HAP-1 (cell line): Measurements from ENCODE around the gene SLC17A1.
"Not testable (repeated sequence)": the region's sequence is repeated elsewhere in the genome, so short reads cannot be mapped to it uniquely, and the experiment has no call there.

Experiments used
- DNase-seq, 2 experiments: peaks; one replicate each; pipeline ENCODE4 v3.0.0-alpha.2; 2016 to 2020; ENCODE audit warnings: low spot score in 2 of 2
- H3K27me3 ChIP-seq: fragments of 250-450 bp; sonication (Bioruptor Pico); 2 replicates; pipeline ENCODE4 v1.5.1; 2020; ENCODE audit warnings: low read depth, mild to moderate bottlenecking, moderate library complexity
- H3K36me3 ChIP-seq: fragments of 250-450 bp; sonication (Bioruptor Pico); replicated peaks from 2 replicates; pipeline ENCODE4 v1.5.1; 2020; ENCODE audit warnings: mild to moderate bottlenecking
- H3K4me1 ChIP-seq: fragments of 250-450 bp; sonication (Bioruptor Pico); 2 replicates; pipeline ENCODE4 v1.5.1; 2020; ENCODE audit warnings: mild to moderate bottlenecking
- H3K4me3 ChIP-seq: fragments of 250-450 bp; sonication (Bioruptor Pico); 2 replicates; pipeline ENCODE4 v1.5.1; 2020; ENCODE audit warnings: mild to moderate bottlenecking, moderate library complexity
- H3K9me3 ChIP-seq: fragments of 250-450 bp; sonication (Bioruptor Pico); 2 replicates; pipeline ENCODE4 v1.5.1; 2020; ENCODE audit warnings: mild to moderate bottlenecking, moderate library complexity
- in situ Hi-C: fragments of 300-500 bp; cut with MboI; formaldehyde crosslinking; loops from 3 replicates; pipeline ENCODE4 v1.14.3; 2020; ENCODE audit warnings: low sequenced_read_pairs, inconsistent platforms, mixed read lengths

The SLC17A1 gene

DNA sequence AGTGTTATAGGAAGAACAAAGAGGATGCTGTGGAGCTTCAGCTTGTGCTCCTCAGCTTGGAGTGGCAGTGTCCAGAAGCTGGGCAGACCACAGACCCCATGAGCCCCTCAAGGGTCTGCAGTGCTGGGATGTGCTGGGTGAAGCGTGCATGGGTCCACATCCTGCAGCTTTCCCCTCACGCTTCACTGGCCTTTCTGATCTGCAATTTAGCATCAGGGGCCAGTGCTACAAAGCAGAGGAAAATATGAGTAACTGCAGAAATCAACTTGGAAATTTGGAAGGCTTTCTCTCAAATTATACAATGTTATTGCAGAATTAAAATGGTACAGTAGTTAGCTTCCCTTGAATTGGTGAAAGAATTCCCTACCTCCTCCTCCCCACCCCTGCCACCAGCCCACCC, 67.2 kb downstream of the SLC17A1 start:
- no peaks in the 10 kb centered on the region for H3K4me1 ChIP-seq
- H3K4me3 ChIP-seq, result no peak overlapping the region
- no peaks in the 10 kb centered on the region for H3K9me3 ChIP-seq
- no peaks in the 10 kb centered on the region for H3K27me3 ChIP-seq
- DNase-seq, result no peak
- H3K36me3 ChIP-seq, result no peaks in the 10 kb centered on the region
- in situ Hi-C loops, result no loop called here

DNA sequence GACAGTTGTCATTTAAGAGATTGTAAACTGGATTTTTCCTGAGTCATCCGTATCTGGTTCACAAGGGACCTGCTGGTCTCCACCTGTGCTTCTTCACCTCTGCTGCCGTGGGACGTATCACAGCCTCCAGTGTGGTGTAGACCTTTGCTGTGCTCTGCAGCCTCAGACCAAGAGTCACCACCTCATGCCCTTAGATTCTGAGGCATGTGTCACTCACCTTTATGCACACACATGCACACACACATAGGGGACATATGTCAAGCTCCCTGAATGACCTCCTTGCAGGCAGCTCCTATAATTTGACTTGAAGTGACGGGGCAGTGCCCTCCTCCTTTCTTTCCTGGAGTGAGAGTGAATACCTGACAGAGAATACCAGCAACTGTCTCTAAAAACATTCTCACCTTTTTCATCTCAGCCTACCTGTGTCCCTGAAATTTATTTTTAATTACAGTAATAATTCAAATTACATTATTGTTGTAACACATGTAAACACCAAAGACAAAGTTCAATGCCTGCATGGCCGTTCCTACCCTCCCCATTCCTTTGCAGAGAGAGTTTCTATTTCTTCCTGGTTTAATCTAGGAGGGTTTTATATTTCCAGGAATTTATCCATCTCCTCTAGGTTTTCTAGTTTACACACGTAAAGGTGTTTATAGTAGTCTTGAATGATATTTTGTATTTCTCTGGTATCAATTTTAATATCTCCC, 73.8 kb downstream of the SLC17A1 start:
- Histone ChIP-seq H3K27me3 (0 out of 2 replicates have a peak, but pooled peaks cover 5% of the 10 kb centered on the region), H3K36me3 (no peaks in the 10 kb centered on the region), H3K4me3 (no peak overlapping the region), H3K4me1 (no peaks in the 10 kb centered on the region), H3K9me3 (no peaks in the 10 kb centered on the region)
- DNase-seq, result no peak
- in situ Hi-C loops, result no loop called here

DNA sequence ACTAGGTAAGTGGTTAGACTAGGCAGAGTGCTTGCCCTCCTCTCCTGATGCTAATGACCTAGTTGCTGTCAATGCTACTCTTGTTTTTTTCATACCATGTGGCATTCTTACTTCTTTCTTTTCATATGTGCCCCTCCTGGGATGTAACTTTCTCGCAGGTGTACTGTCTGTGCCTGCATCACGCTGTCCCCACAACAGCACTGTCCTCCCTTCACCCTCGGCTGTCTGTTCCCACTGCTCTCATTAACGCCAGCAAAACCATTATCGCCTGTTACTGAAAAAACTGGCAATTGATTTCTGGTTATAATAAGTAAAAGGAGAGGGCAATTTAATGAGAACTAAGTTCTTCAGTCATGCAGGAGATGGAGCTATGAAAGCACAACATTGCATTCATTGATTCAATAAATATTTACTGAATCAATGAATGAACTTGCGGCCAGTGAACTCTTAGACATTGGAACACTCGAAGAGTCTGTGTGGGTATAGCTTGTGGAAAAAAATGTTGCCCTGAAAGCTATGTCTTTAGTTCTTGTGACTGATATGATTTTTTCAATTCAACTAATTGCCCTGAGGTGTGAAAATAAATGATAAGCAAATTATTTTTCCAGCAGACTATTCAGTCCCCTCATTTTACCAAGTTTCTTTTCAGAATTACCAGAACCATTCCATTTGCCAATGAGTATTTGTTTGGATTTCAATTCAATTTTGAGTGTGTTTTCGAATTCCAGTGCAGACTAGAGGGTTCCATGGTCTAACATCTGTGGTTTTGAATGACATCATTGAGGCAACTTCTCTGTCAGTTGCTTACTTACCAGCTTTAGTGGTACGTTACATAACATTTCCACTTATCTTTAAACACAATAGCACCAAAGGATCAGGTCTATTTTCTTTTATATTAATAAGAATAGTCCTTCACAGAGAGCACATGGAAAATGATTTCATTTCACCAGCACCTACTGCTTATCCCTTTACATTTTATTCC, 75.2 kb downstream of the SLC17A1 start:
- H3K36me3 ChIP-seq, result no peaks in the 10 kb centered on the region
- H3K9me3 ChIP-seq, result no peaks in the 10 kb centered on the region
- no peak for DNase-seq
- H3K4me1 ChIP-seq, result no peaks in the 10 kb centered on the region
- H3K4me3 ChIP-seq, result no peak overlapping the region
- in situ Hi-C loops, result no loop called here
- 0 out of 2 replicates have a peak, but pooled peaks cover 5% of the 10 kb centered on the region for H3K27me3 ChIP-seq

DNA sequence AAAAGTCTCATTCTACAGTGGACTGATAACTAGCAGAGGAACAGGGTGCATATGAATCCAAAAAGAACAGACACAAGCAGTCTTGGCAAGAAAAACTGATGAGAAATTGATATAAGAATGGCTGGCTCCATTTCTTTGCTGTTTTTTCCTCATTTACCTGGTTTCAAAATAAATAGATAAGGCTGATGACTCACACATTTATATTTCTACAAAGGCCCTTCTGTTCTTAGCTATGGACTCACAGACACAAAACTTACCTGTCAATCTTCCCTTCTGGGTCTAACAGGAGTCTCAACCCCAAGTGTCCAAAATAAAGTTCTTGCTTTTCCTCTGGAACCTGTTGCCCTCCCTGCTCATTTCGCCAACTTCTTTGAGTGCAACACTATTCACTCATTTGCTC, 76.4 kb downstream of the SLC17A1 start:
- H3K27me3 ChIP-seq, result 0 out of 2 replicates have a peak, but pooled peaks cover 5% of the 10 kb centered on the region
- no peaks in the 10 kb centered on the region for H3K36me3 ChIP-seq
- in situ Hi-C loops, result no loop called here
- H3K4me3 ChIP-seq, result no peak overlapping the region
- DNase-seq, result no peak
- no peaks in the 10 kb centered on the region for H3K9me3 ChIP-seq
- no peaks in the 10 kb centered on the region for H3K4me1 ChIP-seq

DNA sequence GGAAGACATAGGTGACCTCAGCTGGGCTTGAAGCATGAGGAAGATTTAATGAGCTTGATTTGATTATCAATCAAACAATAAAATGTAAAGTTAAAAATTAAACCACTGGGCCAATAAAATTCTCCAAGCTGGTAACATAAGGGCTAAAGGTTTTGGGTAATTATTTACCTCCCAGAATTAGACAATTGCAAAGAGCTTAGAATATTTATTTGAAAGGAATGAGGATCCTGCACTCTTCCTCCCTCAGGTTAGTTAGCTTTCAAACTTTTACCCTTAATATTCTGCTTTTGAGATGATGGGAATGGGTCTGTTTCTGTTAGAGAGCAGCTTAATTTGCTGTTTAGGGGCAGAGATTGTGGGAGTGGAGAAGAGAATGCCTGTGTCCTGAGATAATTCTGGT, 77.3 kb downstream of the SLC17A1 start, which contains the start of gene SLC17A4:
Gene SLC17A4, plus strand, starts transcription at position 208 of the 400 bp plus-strand sequence. CDS start 7,221 bp downstream, outside the sequence.
- H3K36me3 ChIP-seq, result no peaks in the 10 kb centered on the region
- H3K27me3 ChIP-seq, result 0 out of 2 replicates have a peak, but pooled peaks cover 5% of the 10 kb centered on the region
- in situ Hi-C loops, result no loop called here
- no peaks in the 10 kb centered on the region for H3K4me1 ChIP-seq
- no peak for DNase-seq
- H3K4me3 ChIP-seq, result no peak within 1 kb of the TSS
- no peaks in the 10 kb centered on the region for H3K9me3 ChIP-seq

DNA sequence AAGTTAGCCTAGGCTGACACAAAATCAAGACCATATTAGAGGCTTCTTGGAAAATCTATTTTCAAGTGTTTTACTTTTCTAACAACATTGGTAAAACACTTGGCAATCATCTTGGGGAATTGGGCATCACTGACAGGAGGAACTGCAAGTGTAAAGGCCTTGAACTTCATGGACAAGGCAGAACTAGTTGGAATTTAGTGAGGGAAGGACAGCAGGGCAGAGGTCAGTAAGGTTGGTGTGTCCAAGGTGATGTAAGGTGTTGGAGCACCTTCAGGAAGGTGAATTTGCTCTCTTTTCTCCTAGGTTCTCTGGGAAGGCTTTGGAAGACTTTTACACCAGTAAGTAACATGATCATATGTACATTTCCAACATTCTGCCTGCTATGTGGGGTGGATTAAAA, 78.8 kb downstream of the SLC17A1 start:
- Histone ChIP-seq H3K4me1 (no peaks in the 10 kb centered on the region), H3K4me3 (no peak overlapping the region), H3K9me3 (no peaks in the 10 kb centered on the region), H3K27me3 (no peaks in the 10 kb centered on the region), H3K36me3 (no peaks in the 10 kb centered on the region)
- no peak for DNase-seq
- in situ Hi-C loops, result no loop called here

DNA sequence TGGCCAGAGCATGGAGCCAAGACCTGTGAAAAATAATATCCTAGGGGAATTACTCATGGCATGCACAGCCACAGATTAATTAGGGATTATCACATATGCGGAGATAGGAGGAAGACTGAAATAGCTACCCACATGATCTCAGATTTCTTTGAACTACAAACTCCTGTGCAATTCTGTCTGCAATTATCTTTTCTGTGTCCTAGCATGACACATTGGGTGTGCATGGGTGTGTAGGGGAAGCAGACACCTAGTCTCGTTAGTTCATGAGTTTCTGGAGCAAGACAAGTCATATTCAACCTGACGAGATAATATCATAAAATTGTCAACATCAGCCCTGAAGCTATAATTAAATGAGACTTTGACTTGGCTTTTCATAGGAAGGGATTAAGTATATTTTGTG, 80.9 kb downstream of the SLC17A1 start:
- in situ Hi-C loops, result no loop called here
- Histone ChIP-seq H3K36me3 (no peaks in the 10 kb centered on the region), H3K27me3 (no peaks in the 10 kb centered on the region), H3K4me1 (no peaks in the 10 kb centered on the region), H3K9me3 (no peaks in the 10 kb centered on the region), H3K4me3 (no peak overlapping the region)
- no peak for DNase-seq

DNA sequence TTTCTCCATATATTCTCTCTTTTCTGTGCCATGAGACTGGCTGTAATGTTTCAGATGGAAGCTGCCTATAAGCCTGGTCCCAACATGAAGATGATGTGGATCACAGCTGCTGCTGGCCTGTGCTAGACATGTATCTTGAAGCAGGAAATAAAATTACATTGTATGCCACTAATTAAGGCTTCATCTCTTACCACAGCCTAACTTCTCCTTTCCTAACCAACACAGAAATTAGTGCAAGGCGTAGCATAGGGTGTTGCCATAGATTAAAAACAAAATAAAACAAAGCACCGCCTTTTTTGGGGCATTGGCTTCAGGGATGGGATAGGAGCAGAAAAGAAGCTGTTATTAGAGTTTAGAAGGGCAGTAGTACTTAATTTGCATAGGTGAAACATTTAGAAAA, 82.0 kb downstream of the SLC17A1 start:
- H3K4me3 ChIP-seq, result no peak overlapping the region
- H3K9me3 ChIP-seq, result no peaks in the 10 kb centered on the region
- peaks cover 2% of the 10 kb centered on the region; the same call in 1 of the 2 replicates for H3K27me3 ChIP-seq
- H3K36me3 ChIP-seq, result no peaks in the 10 kb centered on the region
- H3K4me1 ChIP-seq, result no peaks in the 10 kb centered on the region
- in situ Hi-C loops, result no loop called here
- no peak for DNase-seq

DNA sequence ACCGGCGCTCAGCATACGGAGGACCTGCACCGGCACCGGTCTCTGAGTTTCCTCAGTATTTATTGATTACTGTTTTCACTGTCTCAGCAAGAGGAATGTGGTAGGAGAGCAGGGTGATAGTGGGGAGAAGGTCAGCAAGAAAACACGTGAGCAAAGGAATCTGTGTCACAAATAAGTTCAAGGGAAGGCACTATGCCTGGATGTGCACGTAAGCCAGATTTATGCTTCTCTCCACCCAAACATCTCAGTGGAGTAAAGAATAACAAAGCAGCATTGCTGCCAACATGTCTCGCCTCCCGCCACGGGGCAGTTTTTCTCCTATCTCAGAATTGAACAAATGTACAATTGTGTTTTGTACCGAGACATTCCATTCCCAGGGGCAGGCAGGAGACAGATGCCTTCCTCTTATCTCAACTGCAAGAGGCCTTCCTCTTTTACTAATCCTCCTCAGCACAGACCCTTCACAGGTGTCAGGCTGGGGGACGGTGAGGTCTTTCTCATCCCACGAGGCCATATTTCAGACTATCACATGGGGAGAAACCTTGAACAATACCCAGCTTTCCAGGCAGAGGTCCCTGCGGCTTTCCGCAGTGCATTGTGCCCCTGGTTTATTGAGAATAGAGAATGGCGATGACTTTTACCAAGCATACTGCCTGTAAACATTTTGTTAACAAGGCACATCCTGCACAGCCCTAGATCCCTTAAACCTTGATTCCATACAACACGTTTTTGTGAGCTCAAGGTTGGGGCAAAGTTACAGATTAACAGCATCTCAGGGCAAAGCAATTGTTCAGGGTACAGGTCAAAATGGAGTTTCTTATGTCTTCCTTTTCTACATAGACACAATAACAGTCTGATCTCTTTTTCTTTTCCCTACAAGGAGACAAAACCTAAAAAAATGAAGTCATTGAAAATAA, 83.0 kb downstream of the SLC17A1 start:
- DNase-seq, in situ Hi-C loops, H3K36me3 ChIP-seq, H3K4me1 ChIP-seq, H3K4me3 ChIP-seq, H3K9me3 ChIP-seq, H3K27me3 ChIP-seq: not testable (repeated sequence)

DNA sequence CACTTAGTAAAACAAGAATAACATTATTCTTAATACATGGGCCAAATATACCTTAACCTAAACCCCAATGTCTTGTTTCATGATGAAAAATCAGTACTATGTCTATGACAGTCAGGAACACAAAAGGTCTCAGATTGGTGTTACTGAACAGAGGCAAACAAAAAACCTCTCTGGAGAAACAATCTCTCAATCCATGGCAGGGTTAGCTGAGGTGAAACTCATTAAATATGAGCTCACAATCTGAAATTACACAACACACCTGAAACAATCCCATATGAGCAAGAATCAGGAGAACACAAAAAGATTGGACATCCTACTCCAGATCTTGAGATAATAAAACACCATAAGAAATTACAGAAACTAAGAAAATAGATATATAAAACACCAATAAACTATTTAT, 83.8 kb downstream of the SLC17A1 start:
- in situ Hi-C loops, result no loop called here
- Histone ChIP-seq H3K36me3 (no peaks in the 10 kb centered on the region), H3K27me3 (peaks cover 2% of the 10 kb centered on the region; the same call in 1 of the 2 replicates), H3K9me3 (no peaks in the 10 kb centered on the region), H3K4me3 (no peak overlapping the region), H3K4me1 (no peaks in the 10 kb centered on the region)
- DNase-seq, result no peak

DNA sequence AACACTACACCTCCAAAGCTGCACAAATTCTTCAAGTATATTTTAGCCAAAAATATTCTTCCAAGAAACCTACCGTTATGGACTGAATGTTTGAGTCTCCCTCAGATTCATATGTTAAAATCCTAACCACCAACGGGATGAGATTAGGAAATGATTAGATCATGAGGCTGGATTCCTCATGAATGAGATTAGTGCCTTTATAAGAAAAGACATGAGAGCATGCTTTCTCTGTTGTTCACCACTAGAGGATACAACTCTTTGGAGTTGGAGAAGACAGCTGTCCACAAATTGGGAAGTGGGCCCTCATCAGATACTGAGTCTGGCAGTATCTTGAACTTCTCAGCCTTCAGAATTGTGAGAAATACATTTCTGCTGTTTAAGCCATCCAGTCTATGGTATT, 84.4 kb downstream of the SLC17A1 start:
- DNase-seq, result no peak
- Histone ChIP-seq H3K27me3 (peaks cover 2% of the 10 kb centered on the region; the same call in 1 of the 2 replicates), H3K9me3 (no peaks in the 10 kb centered on the region), H3K4me3 (no peak overlapping the region), H3K36me3 (no peaks in the 10 kb centered on the region), H3K4me1 (no peaks in the 10 kb centered on the region)
- in situ Hi-C loops, result no loop called here

DNA sequence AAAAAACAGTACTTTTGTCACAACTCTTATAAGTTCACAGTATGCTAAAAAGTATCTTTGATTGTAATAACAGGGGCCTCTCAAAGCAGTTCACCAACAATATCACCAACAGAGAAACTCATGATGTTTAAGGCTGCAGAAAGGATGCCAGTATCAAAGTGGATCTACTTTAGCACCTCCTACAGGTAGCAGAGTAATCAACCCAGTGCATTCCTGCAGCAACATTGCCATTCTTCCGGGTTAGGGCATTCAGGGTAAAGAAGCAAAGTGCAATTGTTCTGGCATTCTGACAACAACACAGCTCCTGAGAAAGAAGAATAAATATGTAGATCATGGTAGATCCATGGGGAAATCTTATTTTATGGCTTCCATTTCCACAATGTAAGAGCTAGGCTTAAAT, 84.9 kb downstream of the SLC17A1 start:
- no peaks in the 10 kb centered on the region for H3K9me3 ChIP-seq
- no peaks in the 10 kb centered on the region for H3K36me3 ChIP-seq
- DNase-seq, result no peak
- in situ Hi-C loops, result no loop called here
- H3K4me1 ChIP-seq, result no peaks in the 10 kb centered on the region
- H3K4me3 ChIP-seq, result no peak overlapping the region
- peaks cover 2% of the 10 kb centered on the region; the same call in 1 of the 2 replicates for H3K27me3 ChIP-seq

DNA sequence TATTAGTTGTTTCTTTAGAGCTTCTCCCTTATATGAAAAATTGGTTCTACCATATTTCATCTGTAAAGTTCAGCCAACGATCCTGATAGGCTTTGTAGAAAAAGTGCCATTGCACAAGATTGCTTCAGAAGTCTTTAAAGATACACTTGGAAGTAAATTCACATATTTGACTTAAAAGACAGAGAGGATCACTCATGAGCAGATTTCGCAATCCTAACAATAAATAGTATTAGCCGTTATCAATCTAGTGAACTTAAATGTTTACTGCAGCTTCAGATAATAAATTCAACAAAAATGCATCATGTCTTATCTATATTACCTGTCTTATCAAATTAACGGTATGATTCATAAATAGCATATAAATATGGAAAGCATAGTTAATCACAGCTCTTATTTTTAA, 86.0 kb downstream of the SLC17A1 start:
- in situ Hi-C loops, result no loop called here
- H3K27me3 ChIP-seq, result peaks cover 2% of the 10 kb centered on the region; the same call in 1 of the 2 replicates
- H3K4me3 ChIP-seq, result no peak overlapping the region
- no peaks in the 10 kb centered on the region for H3K4me1 ChIP-seq
- DNase-seq, result no peak
- H3K9me3 ChIP-seq, result no peaks in the 10 kb centered on the region
- no peaks in the 10 kb centered on the region for H3K36me3 ChIP-seq
